K562 (cell line): ENCODE results near the gene TMEM271. TPM values are rescaled to one million over a fixed set of nuclear protein-coding genes. Genes with fewer than 3 reads are reported as not detected.

Experiments used
- ATAC-seq: fragments of 200-7000 bp; cut with Tn5 transposase; 3 replicates; pipeline ENCODE4 v1.9.1; 2020; ENCODE audit warnings: moderate library complexity
- BruUV-seq: library from RNA; stranded (reverse); fragments of 400-500 nt; replicated peaks from 2 replicates; lab custom pipeline; 2021; lab: Mats Ljungman, UMichigan
- CTCF ChIA-PET: fragments of 300-600 bp; formaldehyde crosslinking; extraction: SDS; loops from one replicate; lab custom pipeline; 2021; ENCODE audit warnings: low intra/inter-chr PET ratio; lab: Yijun Ruan, JAX
- POLR2A ChIA-PET: fragments of 300-600, 350-650 bp; sonication (Branson Sonifier 250); formaldehyde crosslinking; extraction: SDS; loops from one replicate; lab custom pipeline; 2021; ENCODE audit warnings: antibody characterized with exemption, inconsistent platforms; lab: Yijun Ruan, JAX
- DNase-seq, 4 experiments: peaks; one replicate each; pipeline versions ENCODE4 v3.0.0 to v3.0.0-alpha.2; 2011 to 2018; ENCODE audit warnings: low spot score in 3 of 4, mixed read lengths in 3 of 4; ENCODE audit errors: extremely low read depth in 1 of 4
- FAIRE-seq: peaks from 2 replicates; lab custom pipeline; 2011; peaks lifted over from hg19 to GRCh38; lab: Jason Lieb, UNC
- H2AFZ ChIP-seq: 2 replicates; pipeline ENCODE4 v1.6.0; 2011; ENCODE audit warnings: low read depth, low read length, control low read depth, inconsistent platforms
- H3K27ac ChIP-seq: fragments of 200-600 bp; 3 replicates; pipeline ENCODE4 v1.8.0; 2011; ENCODE audit warnings: low read depth, mild to moderate bottlenecking, control low read depth, inconsistent platforms, low read length, moderate library complexity, mixed read lengths; ENCODE audit errors: extremely low read depth
- H3K27me3 ChIP-seq, 2 experiments: fragments of 300-600 bp in 1 of 2; 2 replicates in 1 of 2; 3 replicates in 1 of 2; pipeline versions ENCODE4 v1.6.0 to v1.8.0; 2011; ENCODE audit warnings: inconsistent platforms in 2 of 2, low read length in 2 of 2, mild to moderate bottlenecking in 1 of 2, mixed read lengths in 1 of 2, moderate library complexity in 1 of 2; ENCODE audit not compliant: control insufficient read depth in 2 of 2, insufficient read depth in 2 of 2
- H3K36me3 ChIP-seq: fragments of 300-600 bp; 3 replicates; pipeline ENCODE4 v1.8.0; 2011; ENCODE audit warnings: mild to moderate bottlenecking, low read length, inconsistent platforms; ENCODE audit not compliant: control insufficient read depth, insufficient read depth
- H3K4me1 ChIP-seq, 2 experiments: fragments of 200-600 bp in 1 of 2; replicated peaks in 1 of 2; 2 replicates in 1 of 2; 3 replicates in 1 of 2; pipeline versions ENCODE4 v1.5.1 to v1.8.0; 2011; ENCODE audit warnings: inconsistent platforms in 2 of 2, low read length in 2 of 2, mild to moderate bottlenecking in 1 of 2, mixed read lengths in 1 of 2, moderate library complexity in 1 of 2; ENCODE audit not compliant: control insufficient read depth in 2 of 2, insufficient read depth in 2 of 2
- H3K4me2 ChIP-seq: 2 replicates; pipeline ENCODE4 v1.6.1; 2011; ENCODE audit warnings: low read length, control low read depth, inconsistent platforms, mixed read lengths; ENCODE audit not compliant: insufficient read depth
- H3K4me3 ChIP-seq: fragments of 200-600 bp; sonication (generic), shearing (Covaris generic); 2 replicates; pipeline ENCODE4 v1.5.1; 2016; ENCODE audit warnings: control low read depth, inconsistent platforms
- H3K79me2 ChIP-seq: fragments of 200-600 bp; 3 replicates; pipeline ENCODE4 v1.8.0; 2011; ENCODE audit warnings: low read length, inconsistent platforms; ENCODE audit not compliant: control insufficient read depth, insufficient read depth
- H3K9ac ChIP-seq, 2 experiments: 2 replicates each; pipeline versions ENCODE4 v1.6.0 to v1.6.1; 2011; ENCODE audit warnings: low read depth in 2 of 2, low read length in 2 of 2, control low read depth in 1 of 2, inconsistent platforms in 1 of 2, mild to moderate bottlenecking in 1 of 2, mixed read lengths in 1 of 2; ENCODE audit not compliant: insufficient read depth in 1 of 2
- H3K9me1 ChIP-seq: one replicate; pipeline ENCODE4 v1.6.0; 2011; ENCODE audit warnings: inconsistent platforms, mild to moderate bottlenecking, low read length, moderate library complexity; ENCODE audit not compliant: control insufficient read depth, insufficient read depth
- H3K9me3 ChIP-seq: replicated peaks from 2 replicates; pipeline ENCODE4 v1.5.1; 2011; ENCODE audit warnings: low read depth, low read length, inconsistent platforms; ENCODE audit not compliant: control insufficient read depth, insufficient read depth
- H4K20me1 ChIP-seq: replicated peaks from 2 replicates; pipeline ENCODE4 v1.6.1; 2011; ENCODE audit warnings: low read length, inconsistent platforms, mixed read lengths; ENCODE audit not compliant: control insufficient read depth, insufficient read depth
- EP400 ChIP-seq: fragments of 450-650 bp; IDR thresholded peaks from 2 replicates; pipeline ENCODE4 v1.6.1; 2017; ENCODE audit warnings: antibody characterized with exemption, mild to moderate bottlenecking, moderate library complexity
- HDAC8 ChIP-seq: fragments of 450-650 bp; IDR thresholded peaks from 2 replicates; pipeline ENCODE4 v1.6.1; 2016; ENCODE audit warnings: mild to moderate bottlenecking, missing genetic modification characterization, moderate library complexity, missing compliant biosample characterization
- RUNX1 ChIP-seq: sonication (generic); IDR thresholded peaks from 2 replicates; pipeline ENCODE4 v1.6.1; 2016; ENCODE audit warnings: antibody characterized with exemption, low read depth
- TEAD2 ChIP-seq: fragments of 450-650 bp; IDR thresholded peaks from 2 replicates; pipeline ENCODE4 v1.6.1; 2016; ENCODE audit warnings: missing genetic modification characterization, control low read depth, missing compliant biosample characterization
- ZNF232 ChIP-seq: sonication (generic); formaldehyde crosslinking; IDR thresholded peaks from 2 replicates; pipeline ENCODE4 v1.8.0; 2022; ENCODE audit warnings: mild to moderate bottlenecking, missing genetic modification reagents
- ZNF57 ChIP-seq: fragments of 450-650 bp; formaldehyde crosslinking; IDR thresholded peaks from 2 replicates; pipeline ENCODE4 v1.4.0; 2020; ENCODE audit warnings: mild to moderate bottlenecking, moderate library complexity
- WGBS: fragments of 100-300 bp; shearing (Covaris generic); methylation state at CpG from one replicate; pipeline ENCODE4 v1.1.6; 2016; ENCODE audit warnings: low coverage, mixed read lengths; ENCODE audit not compliant: insufficient coverage; ENCODE audit errors: missing lambda C conversion rate; 5-methylcytosine and 5-hydroxymethylcytosine counted together
- in situ Hi-C: fragments of 300-500 bp; cut with MboI; formaldehyde crosslinking; loops from 4 replicates; pipeline ENCODE4 v1.15.0; 2018; ENCODE audit warnings: inconsistent platforms, mixed read lengths
- intact Hi-C: fragments of 100-400 bp; cut with micrococcal nuclease; formaldehyde crosslinking; loops from 2 replicates; pipeline ENCODE4 v1.14.2; 2022
- polyA plus RNA-seq, 8 experiments: library from polyadenylated mRNA; depleted of rRNA in 4 of 8; stranded (reverse) in 5 of 8; unstranded in 3 of 8; fragments of >200 nt; fragmentation: Nextera tagmentation in 2 of 8; fragmentation: Illumina TruSeq in 1 of 8; extraction: Ambion mirVana in 2 of 8; extraction: Trizol in 1 of 8; gene quantifications; 2 replicates each; pipeline versions ENCODE4 v1.2.1 to v1.2.3, GENCODE V29; 2011 to 2014; ENCODE audit warnings: inconsistent platforms in 1 of 8, missing spikeins in 1 of 8
- total RNA-seq, 7 experiments: library from RNA; depleted of rRNA in 6 of 7; stranded (reverse); fragments of >200 nt in 6 of 7; fragmentation: Illumina TruSeq in 2 of 7; extraction: Trizol in 2 of 7; gene quantifications; 2 replicates each; pipeline versions ENCODE4 v1.2.1 to v1.2.3, GENCODE V29; 2011 to 2021; ENCODE audit warnings: low replicate concordance in 1 of 7

Gene TMEM271
- total and polyA plus RNA-seq, 9 of the 15 experiments (the other 6 are each of a cell fraction or from before 2014, with no cell fraction given), result not detected

- no peaks in the 10 kb centered on the region for H4K20me1 ChIP-seq
- no TSS peak for BruUV-seq
- no peak overlapping the region for H3K27ac ChIP-seq
- H2AFZ ChIP-seq, result no peak overlapping the region
- no peak for ATAC-seq
- ChIA-PET CTCF (no interaction called here), POLR2A (interaction anchor here (0.6 to 0.9 kb wide), 2 partner anchors 9 to 139 kb away, joined by 3 read pairs; no protein-coding TSS in a partner anchor)
- peaks cover 0 to 3% of the 10 kb centered on the region in 2 experiments; a peak in 2 of 5 replicates for H3K4me1 ChIP-seq
- H3K27me3 ChIP-seq, result no peaks in the 10 kb centered on the region
- H3K9ac ChIP-seq, result no peak overlapping the region
- no peak overlapping the region for H3K4me2 ChIP-seq
- H3K4me3 ChIP-seq, result no peak overlapping the region
- H3K79me2 ChIP-seq, result no peaks in the 10 kb centered on the region
- TF ChIP-seq ZNF232 (CRISPR knock-in tag) (no peak), HDAC8 (tag) (no peak), RUNX1 (no peak), ZNF57 (CRISPR knock-in tag) (no peak), EP400 (no peak), TEAD2 (no peak)
- TF ChIP-seq, all 486 proteins: peak for 0
- DNase-seq (no peak), FAIRE-seq (no peak)
- no peaks in the 10 kb centered on the region for H3K9me1 ChIP-seq
- in situ Hi-C loops (no loop called here), intact Hi-C loops (no loop called here)
- peaks cover 34% of the 10 kb centered on the region; the same call in 2 of the 3 replicates for H3K36me3 ChIP-seq
- peaks cover 4% of the 10 kb centered on the region; the same call in 1 of the 2 replicates for H3K9me3 ChIP-seq
- WGBS, result 96% methylated on average over 16 of the region's 23 CpGs
These were observed 40.2 kb downstream of the TMEM271 start for GRCh38 chr4:535924-536281.
